Thymus (tissue), 11 donors: ENCODE data around the gene NOS3. TPM values are rescaled to one million over a fixed set of nuclear protein-coding genes. Genes with fewer than 3 reads are reported as not detected.
A peak's percentile ranks its signal among the peaks of the same experiment; 100 is the strongest.

Experiments
- DNase-seq, 9 donors: peaks; one replicate each; pipeline ENCODE4 v3.0.0-alpha.2; 2013; ENCODE audit warnings: low spot score in 9 of 9, low read depth in 6 of 9, missing footprints in 1 of 9
- H3K27ac ChIP-seq, 2 donors: one replicate each; pipeline ENCODE4 v1.5.1; 2013; ENCODE audit warnings: control low read depth in 1 of 2, low read depth in 1 of 2, low read length in 1 of 2, mild to moderate bottlenecking in 1 of 2, moderate library complexity in 1 of 2
- H3K27me3 ChIP-seq, 2 donors: one replicate each; pipeline ENCODE4 v1.5.1; 2013; ENCODE audit warnings: low read length in 1 of 2; ENCODE audit not compliant: control insufficient read depth in 2 of 2, insufficient read depth in 1 of 2
- H3K36me3 ChIP-seq, 2 donors: one replicate each; pipeline ENCODE4 v1.5.1; 2013; ENCODE audit warnings: low read length in 1 of 2, mild to moderate bottlenecking in 1 of 2, moderate library complexity in 1 of 2; ENCODE audit not compliant: control insufficient read depth in 2 of 2, insufficient read depth in 2 of 2
- H3K4me1 ChIP-seq, 2 donors: one replicate each; pipeline ENCODE4 v1.5.1; 2013; ENCODE audit warnings: low read length in 2 of 2; ENCODE audit not compliant: control insufficient read depth in 2 of 2, insufficient read depth in 2 of 2
- H3K4me3 ChIP-seq, 2 donors: one replicate each; pipeline ENCODE4 v1.5.1; 2013; ENCODE audit warnings: low read length in 2 of 2, control low read depth in 1 of 2, mild to moderate bottlenecking in 1 of 2
- H3K9me3 ChIP-seq, 2 donors: one replicate each; pipeline ENCODE4 v1.5.1; 2013; ENCODE audit warnings: low read length in 1 of 2, mild to moderate bottlenecking in 1 of 2; ENCODE audit not compliant: control insufficient read depth in 2 of 2, insufficient read depth in 1 of 2
- WGBS: extraction: QIAGEN DNeasy Blood & Tissue Kit; methylation state at CpG from one replicate; pipeline ENCODE4 v1.1.7; 2013; 5-methylcytosine and 5-hydroxymethylcytosine counted together
- polyA plus RNA-seq: library from polyadenylated mRNA; stranded (reverse); fragments of 200-250 nt; gene quantifications from one replicate; pipeline ENCODE4 v1.2.3, GENCODE V29; 2013
- total RNA-seq: library from RNA; stranded (reverse); fragments of 120-200 nt; gene quantifications from one replicate; pipeline ENCODE4 v1.2.4, GENCODE V29; 2013
- donor health status: healthy.

Gene NOS3
- total and polyA plus RNA-seq, 2 donors, result 1.5 to 3.0 TPM

DNA sequence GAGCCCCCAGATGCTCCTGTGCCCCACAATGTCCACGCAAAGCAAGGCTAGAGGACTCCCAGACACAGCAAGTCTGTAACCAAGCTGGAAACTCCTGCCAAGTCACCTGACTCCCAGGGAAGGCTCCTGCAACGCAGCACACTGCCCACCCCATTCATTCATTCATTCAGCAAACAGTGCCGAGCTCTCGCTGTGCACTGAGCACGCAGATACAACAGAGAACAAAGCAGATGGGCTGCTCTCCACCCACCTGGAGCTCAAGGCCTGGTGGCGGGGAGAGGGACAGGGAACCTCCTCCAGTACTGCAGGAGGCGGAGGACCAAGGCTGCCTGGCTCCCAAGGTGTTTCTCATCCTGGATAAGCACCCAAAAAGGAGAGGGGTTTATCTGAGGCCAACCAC lies 21.3 kb upstream of the NOS3 start:
- Histone ChIP-seq H3K27me3 (peaks cover 2 to 68% of the 10 kb centered on the region in 2 donors), H3K36me3 (no peaks in the 10 kb centered on the region), H3K4me3 (no peak overlapping the region), H3K9me3 (no peaks in the 10 kb centered on the region), H3K4me1 (peaks cover 8 to 40% of the 10 kb centered on the region in 2 donors), H3K27ac (no peak overlapping the region)
- no peak for DNase-seq
- 89% methylated on average over 7 of the region's 7 CpGs for WGBS

DNA sequence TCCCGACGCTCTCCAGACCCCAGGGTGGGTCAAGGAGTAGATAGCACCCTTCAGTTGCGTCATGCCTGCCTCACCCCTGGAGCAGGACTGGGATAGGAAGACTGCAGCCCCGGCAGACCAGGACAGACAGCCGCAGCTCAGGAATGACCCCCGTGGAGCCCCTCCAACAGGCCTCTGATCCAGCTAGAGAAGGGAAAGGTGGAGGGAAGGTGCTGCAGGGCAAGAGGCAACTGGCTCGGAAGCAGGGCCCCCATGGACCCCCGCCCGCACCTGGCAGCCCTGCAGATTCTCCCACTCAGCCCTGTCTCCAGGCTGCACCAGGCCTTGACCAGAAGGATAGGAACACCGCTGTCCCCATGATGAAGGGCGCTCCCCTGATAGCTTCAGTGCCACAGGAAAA lies 20.4 kb upstream of the NOS3 start:
- Histone ChIP-seq H3K36me3 (no peaks in the 10 kb centered on the region), H3K27me3 (peaks cover 2 to 62% of the 10 kb centered on the region in 2 donors), H3K27ac (no peak overlapping the region), H3K9me3 (no peaks in the 10 kb centered on the region), H3K4me1 (peaks cover 14 to 44% of the 10 kb centered on the region in 2 donors), H3K4me3 (no peak overlapping the region)
- WGBS, result 94% methylated on average over 11 of the region's 11 CpGs
- DNase-seq, result no peak

DNA sequence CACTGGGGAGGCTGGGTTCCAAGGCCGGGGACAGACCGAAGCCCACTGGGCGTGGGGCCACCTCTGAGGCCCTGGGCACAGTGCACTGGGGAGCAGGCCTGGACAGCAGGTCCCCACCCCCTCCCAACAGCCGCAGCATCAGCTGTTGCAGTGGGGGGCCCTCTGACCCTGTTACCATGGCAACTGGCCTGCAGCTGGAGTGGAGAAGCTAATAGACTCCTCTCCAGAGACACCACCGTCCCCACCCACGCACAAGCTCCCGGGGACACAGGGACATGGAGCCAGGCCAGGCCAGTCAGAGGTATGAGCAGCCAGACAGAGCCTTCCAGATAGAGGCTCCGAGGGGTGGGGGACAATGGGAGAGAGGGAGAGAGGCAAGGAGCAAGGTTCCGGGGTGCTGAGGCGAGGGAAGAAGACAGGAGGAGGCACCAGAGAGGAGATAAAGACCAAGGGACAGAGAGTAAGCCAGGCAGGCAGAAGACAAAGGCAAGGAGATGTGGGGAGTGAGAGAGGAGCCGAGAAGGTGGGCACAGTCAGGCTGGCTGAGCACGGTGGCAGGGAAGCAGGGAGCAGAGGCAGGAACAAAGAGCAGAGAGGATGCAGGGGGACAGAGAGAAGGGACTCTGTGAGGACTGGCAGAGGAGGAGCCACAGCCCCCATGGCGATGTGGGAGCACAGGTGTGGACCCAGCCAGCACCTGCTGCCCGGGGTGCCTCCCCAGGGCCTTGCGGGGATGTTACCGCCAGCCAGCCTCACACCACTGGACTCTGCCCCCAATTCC lies 19.4 kb upstream of the NOS3 start:
- Histone ChIP-seq H3K36me3 (no peaks in the 10 kb centered on the region), H3K27ac (no peak overlapping the region), H3K9me3 (no peaks in the 10 kb centered on the region), H3K4me3 (no peak overlapping the region), H3K27me3 (peaks cover 3 to 63% of the 10 kb centered on the region in 2 donors), H3K4me1 (peaks cover 19 to 54% of the 10 kb centered on the region in 2 donors)
- WGBS, result 90% methylated on average over 16 of the region's 16 CpGs
- no peak for DNase-seq

DNA sequence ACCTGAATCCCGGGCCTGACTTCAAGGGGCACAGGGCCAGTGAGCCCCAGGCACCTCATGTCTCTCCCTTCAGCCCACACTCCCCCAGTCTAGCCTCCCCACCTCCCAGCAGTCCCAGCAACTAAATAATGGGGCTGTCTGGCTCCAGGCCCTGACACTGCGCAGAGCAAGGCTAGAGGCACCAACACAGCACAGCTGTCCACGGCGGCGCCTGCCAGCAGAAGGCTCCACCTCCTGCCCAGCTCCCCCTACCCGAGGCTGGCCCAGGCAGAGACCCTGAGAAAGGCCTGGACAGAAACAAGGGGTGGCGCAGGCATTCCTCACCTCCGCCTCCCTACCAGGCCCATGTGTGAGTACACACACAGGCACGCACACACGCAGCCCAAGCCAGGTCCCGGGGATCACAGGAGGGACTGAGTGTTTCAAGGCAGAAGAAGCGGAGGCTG lies 18.8 kb upstream of the NOS3 start:
- H3K27ac ChIP-seq, result no peak overlapping the region
- H3K36me3 ChIP-seq, result no peaks in the 10 kb centered on the region
- no peak overlapping the region for H3K4me3 ChIP-seq
- peaks cover 9 to 70% of the 10 kb centered on the region in 2 donors for H3K27me3 ChIP-seq
- 92% methylated on average over 12 of the region's 12 CpGs for WGBS
- no peaks in the 10 kb centered on the region for H3K9me3 ChIP-seq
- no peak for DNase-seq
- H3K4me1 ChIP-seq, result peaks cover 23 to 58% of the 10 kb centered on the region in 2 donors

DNA sequence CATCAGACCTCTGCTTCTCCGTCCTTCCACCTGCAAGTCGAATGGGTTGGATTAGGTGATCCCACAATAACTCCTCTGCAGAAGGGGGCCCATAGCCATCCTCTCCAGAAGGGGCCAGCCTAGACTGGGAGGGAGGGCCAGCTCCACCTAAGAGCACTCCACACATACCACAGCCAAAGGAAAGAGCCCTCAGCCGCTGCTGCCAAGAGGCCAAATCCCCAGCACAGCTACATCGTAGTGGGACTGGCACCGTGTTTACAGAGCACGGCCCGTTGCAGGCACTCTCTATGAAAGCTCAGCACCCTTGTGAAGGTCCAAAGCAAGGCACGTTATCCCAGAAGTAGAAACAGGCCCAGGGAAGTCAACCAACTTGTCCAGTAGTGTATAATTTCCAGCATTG lies 18.1 kb upstream of the NOS3 start:
- Histone ChIP-seq H3K27me3 (peaks cover 14 to 74% of the 10 kb centered on the region in 2 donors), H3K36me3 (no peaks in the 10 kb centered on the region), H3K9me3 (no peaks in the 10 kb centered on the region), H3K27ac (no peak overlapping the region), H3K4me1 (peaks cover 26 to 62% of the 10 kb centered on the region in 2 donors), H3K4me3 (no peak overlapping the region)
- no peak for DNase-seq
- 84% methylated on average over 8 of the region's 8 CpGs for WGBS

- Histone ChIP-seq H3K27me3 (peaks cover 18 to 70% of the 10 kb centered on the region in 2 donors), H3K4me1 (peaks cover 35 to 66% of the 10 kb centered on the region in 2 donors), H3K36me3 (no peaks in the 10 kb centered on the region), H3K4me3 (peak overlapping the region; percentile 14 to 61), H3K27ac (peak overlapping the region; percentile 58 to 73), H3K9me3 (no peaks in the 10 kb centered on the region)
- WGBS, result 23% methylated on average over 27 of the region's 27 CpGs
- peak in 6 of 9 donors; percentile 44 to 80 (median 57) for DNase-seq
Observed at GRCh38 chr7:150973571-150974451, 17.0 kb upstream of the NOS3 start.

DNA sequence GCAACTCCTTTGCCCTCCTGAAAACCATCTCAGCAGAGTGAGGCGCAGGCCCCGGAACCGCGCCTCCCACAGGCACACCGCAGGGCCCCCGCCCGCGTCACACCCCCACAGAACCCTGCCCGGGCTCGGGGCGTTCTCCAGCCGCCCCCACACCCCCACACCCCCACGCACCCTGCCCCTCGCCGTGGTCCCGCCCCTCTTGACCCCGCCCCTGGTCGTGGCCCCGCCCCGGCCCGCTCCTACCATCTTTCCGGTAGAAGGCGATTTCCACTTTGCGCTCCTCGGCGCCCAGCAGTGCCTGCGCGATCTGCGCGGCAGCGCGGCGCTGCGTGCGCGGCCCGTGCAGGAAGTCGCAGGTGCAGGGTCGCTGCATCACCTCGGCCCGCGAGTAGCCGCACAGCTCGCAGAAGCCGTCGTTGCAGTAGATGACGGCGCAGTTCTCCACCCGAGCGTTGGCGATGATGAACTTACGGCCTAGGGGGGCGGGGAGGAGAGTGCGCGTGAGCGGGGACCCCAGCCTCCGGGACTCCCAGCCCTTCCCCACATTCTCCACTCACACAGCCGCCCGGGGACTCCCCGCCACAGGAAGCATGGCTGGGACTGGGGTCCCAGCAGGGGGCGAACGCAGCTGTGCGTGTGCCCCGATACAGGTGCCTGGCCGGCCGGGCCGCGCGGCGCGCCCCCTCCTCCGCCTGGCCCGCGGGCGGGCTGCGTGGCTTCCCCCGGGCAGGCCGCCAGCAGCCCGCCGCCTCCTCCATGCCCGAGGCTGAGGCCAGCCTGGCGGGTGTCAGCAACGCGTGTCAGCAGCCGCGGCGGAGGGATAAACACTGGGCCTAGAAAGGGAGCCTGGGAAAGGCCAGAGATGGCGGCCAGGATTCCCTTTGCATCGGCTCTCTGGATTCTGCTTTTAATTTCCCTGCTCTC lies 16.1 kb upstream of the NOS3 start:
- H3K27ac ChIP-seq, result peak overlapping the region; percentile 83 to 89
- 1% methylated on average over 89 of the region's 89 CpGs for WGBS
- H3K27me3 ChIP-seq, result peaks cover 26 to 70% of the 10 kb centered on the region in 2 donors
- peak overlapping the region; percentile 38 to 61 for H3K4me3 ChIP-seq
- H3K36me3 ChIP-seq, result no peaks in the 10 kb centered on the region
- peaks cover 41 to 69% of the 10 kb centered on the region in 2 donors for H3K4me1 ChIP-seq
- peak in 7 of 9 donors; percentile 60 to 89 (median 70) for DNase-seq
- no peaks in the 10 kb centered on the region for H3K9me3 ChIP-seq

GRCh38 chr7:150975536-150976319 lies 15.1 kb upstream of the NOS3 start:
- peak overlapping the region in 1 of 2 donors; percentile 89 for H3K27ac ChIP-seq

More at GRCh38 chr7:150975536-150976319, 15.1 kb upstream of the NOS3 start:
- Histone ChIP-seq H3K9me3 (no peaks in the 10 kb centered on the region), H3K4me1 (peaks cover 41 to 70% of the 10 kb centered on the region in 2 donors), H3K4me3 (peak overlapping the region; percentile 38 to 61), H3K27me3 (peaks cover 36 to 71% of the 10 kb centered on the region in 2 donors), H3K36me3 (no peaks in the 10 kb centered on the region)
- DNase-seq, result no peak
- 86% methylated on average over 9 of the region's 9 CpGs for WGBS
